Pulmonary artery endothelial cell (primary cell): ENCODE data around the gene ERVV-1. TPM values are rescaled to one million over a fixed set of nuclear protein-coding genes. Genes with fewer than 3 reads are reported as not detected.
A peak's percentile ranks its signal among the peaks of the same experiment; 100 is the strongest.
"Not testable (repeated sequence)": the region's sequence is repeated elsewhere in the genome, so short reads cannot be mapped to it uniquely, and the experiment has no call there.

Source experiments
- DNase-seq: peaks from one replicate; pipeline ENCODE4 v3.0.0-alpha.2; 2011; ENCODE audit warnings: low read depth, low spot score
- total RNA-seq: library from RNA; depleted of rRNA; stranded (reverse); fragments of >200 nt; gene quantifications from 2 replicates; pipeline ENCODE4 v1.2.3, GENCODE V29; 2014

Gene ERVV-1
- total RNA-seq, 1 donor from 2014 or later, result not detected

DNA sequence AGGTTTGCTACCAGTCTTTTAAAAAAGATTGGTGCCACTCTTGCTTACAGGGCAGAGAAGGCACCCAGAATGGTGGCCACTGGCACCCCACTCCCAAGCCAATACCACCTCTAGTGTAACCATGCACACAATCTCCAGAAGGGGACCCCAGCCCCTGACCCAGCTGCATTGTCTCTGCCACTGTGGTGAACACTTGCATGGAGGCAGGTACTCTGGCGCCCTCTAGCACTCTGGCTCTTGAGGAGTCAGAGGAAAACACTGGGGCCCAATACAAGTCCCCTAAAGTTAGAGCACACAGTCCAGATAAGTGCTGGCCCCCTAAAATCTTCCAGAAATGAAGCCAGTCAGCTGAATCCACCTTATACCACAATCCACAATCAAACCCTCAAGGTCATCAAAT lies 6.0 kb downstream of the ERVV-1 start:
- DNase-seq, result no peak

DNA sequence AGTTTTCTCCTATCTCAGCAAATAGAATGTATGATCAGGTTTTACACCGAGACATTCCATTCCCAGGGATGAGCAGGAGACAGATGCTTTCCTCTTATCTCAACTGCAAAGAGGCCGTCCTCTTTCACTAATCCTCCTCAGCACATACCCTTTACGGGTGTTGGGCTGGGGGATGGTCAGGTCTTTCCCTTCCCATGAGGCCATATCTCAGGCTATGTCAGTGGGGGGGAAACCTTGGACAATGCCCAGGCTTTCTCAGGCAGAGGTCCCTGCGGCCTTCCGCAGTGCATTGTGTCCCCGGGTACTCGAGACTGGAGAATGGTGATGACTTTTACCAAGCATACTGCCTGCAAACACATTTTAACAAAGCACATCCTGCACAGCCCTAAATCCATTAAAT lies 14.6 kb downstream of the ERVV-1 start:
- not testable (repeated sequence) for DNase-seq

DNA sequence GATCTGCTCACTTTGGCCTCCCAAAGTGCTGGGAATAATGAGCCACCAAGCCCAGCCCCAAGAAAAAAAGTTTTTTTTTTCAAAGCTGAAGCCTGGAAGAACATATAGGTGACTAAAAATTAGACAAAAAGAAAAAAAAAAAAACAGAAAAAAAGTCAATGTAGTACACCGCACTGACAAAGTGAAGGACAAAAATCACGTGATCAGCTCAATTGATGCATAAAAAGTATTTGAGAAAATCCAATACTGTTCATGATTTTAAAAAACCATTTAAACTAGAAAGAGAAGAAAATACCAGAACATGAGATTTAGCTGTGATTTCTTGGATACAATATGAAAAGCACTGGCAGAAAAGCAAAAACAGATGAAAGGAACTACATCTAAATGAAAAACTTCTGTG lies 20.3 kb downstream of the ERVV-1 start:
- no peak for DNase-seq

DNA sequence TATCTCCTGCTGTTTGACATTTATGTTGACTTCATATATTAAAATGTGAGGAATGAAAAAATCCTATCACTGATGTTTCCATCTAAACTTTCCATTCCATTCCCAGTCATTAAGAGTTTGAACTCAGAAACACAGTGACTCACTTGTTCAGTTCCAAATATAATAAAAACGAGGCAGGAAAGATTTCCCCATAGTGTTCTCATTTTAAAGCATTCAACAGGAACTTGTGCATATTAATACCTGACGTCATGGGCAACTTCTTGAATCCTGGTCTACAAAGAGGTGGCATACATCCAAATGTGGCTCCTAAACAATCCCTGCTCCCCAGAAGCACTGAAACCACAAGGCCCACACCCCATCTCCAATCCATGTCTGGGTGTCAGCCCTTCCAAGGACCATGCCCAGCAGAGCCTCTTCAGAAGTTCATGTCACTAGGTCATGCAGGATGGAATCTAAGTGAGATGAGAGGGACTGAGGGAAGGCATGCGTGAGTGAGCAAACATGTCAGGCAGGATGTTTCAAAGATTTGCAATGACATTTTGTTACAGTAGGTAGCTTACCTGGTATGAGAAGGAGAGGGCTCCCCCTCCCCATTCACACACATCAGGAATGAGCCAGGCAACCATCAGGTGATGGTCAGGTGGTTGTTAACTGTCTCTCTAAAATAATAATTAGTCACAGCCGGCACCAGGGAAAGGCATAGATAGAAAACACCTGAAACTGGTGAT lies 21.4 kb downstream of the ERVV-1 start:
- DNase-seq, result no peak

DNA sequence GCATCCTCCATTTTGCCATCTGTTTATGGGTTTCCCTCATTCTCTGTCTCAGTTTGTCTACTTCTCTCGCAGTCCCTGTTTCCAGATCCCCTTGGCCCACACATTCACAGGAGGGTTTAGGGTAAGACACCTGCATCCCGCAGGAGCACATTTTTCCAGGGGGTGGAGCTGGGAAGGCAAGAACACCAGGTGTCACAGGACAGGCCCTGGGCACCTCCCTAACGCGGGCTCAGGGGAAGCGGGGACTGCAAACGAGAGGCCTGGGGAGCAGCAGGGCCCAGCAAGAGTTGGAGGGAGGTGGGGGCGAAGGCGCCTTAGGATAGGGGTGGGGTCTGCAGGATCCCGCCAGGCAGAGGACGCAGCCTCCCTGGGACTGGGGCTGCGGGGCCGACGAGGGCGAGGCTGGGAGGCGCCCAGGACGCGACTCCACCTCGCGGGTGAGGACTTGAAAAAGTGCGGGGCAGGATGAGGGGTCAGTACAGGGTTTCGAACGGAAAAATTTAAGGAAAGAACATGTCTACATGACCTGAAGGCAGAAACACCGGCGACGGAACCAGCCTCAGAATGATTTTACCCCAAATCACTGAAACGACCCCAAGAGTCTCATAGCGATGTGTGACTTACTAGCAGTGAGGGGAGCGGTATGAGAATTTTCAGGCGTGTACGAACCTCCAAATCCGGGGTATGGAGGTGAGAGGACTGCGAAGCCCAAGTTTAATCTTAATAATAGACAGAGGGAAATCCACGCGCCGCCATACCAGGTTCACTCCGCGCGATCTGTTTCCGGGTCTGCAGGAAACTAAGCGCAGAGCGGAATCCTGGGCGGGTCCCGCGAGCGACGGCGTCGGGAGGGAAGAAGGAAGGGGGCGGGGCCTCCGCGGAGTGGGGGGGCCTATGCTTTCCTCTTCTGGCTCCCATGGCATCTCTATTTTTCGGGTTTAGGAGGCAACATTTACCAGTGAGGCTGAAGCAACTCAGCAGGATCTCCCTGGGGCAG lies 23.7 kb downstream of the ERVV-1 start:
- peak; percentile 20 for DNase-seq

DNA sequence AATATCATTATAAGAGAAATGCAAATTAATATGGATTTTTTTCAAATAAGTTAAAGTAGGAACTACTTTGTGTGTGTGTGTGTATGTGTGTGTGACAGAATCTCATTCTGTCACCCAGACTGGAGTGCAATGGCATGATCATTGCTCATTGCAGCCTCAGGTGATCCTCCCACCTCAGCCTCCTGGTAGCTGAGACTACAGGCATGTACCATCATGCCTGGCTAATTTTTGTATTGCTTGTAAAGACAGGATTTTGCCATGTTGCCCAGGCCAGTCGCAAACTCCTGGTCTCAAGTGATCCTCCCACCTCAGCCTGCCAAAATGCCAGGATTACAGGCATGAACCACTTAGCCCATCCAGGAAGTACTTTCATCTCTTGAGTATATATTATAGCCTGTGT lies 27.6 kb downstream of the ERVV-1 start:
- no peak for DNase-seq

DNA sequence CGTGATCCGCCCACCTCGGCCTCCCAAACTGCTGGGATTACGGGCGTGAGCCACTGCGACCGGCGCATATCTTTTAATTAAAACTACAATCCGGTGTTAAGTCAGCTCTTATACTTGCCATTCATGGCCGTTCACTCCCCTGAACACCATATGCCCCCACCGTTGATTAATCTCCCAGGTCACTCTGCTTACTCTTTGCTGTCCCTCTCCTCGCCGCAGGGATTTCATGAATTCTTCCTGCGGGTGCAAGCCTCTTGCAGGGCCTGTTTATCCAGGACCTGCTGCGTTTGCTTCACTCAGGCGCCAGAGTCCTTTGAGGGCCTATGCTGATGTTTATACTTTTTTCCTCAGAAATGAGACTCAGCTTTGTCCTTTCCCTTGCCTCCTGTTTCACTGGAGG lies 31.8 kb downstream of the ERVV-1 start:
- DNase-seq, result no peak

DNA sequence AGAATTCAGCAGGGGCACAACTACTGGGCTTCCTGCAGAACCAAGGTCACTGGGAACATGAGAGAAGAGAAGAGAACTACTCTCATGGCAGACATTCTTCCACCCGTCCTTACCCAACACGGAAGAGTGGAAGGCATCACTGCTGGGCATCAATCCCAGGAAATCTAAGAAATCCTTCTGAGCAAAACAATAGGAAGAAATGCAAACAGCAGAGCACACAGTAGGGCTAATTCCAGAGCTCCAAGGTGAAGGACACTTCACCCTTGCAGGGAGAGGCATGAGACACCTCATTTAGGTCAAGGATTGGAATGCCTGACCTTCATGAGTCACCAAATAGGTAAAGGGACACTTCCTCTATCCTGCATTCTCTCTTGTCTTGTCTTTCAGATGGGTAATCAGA lies 33.7 kb downstream of the ERVV-1 start:
- no peak for DNase-seq

DNA sequence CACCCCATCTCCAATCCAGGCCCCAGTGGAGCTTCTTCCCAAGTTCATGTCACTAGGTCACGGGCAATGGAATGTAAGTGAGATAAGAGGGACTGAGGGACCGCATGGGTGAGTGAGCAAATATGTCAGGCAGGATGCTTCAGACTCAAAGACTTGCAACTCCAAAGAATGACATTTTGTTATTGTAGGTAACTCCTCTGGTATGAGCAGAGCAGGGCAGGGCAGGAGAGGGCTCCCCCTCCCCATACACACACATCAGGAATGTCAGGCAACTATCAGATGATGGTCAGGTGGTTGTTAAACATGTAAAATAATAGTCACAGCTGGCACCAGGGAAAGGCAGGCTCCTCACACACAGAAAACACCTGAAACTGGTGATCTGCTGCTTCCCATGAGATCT lies 41.4 kb downstream of the ERVV-1 start:
- no peak for DNase-seq

DNA sequence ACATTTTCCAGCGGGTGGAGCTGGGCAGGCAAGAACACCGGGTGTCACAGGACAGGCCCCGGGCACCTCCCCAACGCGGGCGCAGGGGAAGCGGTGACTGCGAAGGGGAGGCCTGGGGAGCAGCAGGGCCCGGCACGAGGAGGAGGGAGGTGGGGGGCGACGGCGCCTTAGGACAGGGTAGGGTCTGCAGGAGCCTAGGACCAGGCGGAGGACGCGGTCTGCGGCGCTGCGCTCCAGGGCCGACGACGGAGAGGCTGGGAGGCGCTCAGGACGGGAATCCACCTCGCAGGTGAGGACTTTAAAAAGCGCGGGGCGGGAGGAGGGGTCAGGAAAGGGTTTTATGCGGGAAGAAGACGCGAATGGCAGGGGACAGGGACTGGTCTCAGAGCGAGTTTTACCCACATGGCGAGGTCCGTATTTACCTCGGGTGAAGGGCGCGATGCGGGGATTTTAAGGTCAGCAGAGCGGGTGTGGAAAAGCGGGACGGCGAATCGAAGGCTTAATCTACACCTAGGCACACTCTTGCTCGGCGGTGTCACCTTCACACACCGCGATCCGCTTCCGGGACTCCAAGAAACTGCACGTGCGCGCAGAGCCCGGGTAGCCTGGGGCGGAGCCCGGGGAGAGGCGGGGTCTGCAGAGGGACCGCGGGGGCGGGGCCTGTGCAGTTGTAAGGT lies 44.3 kb downstream of the ERVV-1 start:
- no peak for DNase-seq

Other genes starting within 250 kb of the ERVV-1 start
- 3.7 and 6.3 TPM in 2 replicates for gene ZNF600, start 227.1 kb upstream of the ERVV-1 start, total RNA-seq
- gene ZNF28, start 192.3 kb upstream of the ERVV-1 start, total RNA-seq, result 16.9 and 28.0 TPM in 2 replicates
- gene ZNF468, start 156.3 kb upstream of the ERVV-1 start, total RNA-seq, result 19.8 and 39.5 TPM in 2 replicates
- gene ZNF320, start 116.3 kb upstream of the ERVV-1 start, total RNA-seq, result 7.5 and 9.1 TPM in 2 replicates
- gene ZNF888, start 90.5 kb upstream of the ERVV-1 start, total RNA-seq, result 5.1 and 9.1 TPM in 2 replicates
- gene ZNF816, start 51.0 kb upstream of the ERVV-1 start, total RNA-seq, result 6.2 and 11.6 TPM in 2 replicates
- gene ERVV-2, start 30.8 kb downstream of the ERVV-1 start, total RNA-seq, result not detected in 2 replicates
- gene ZNF160, start 89.5 kb downstream of the ERVV-1 start, total RNA-seq, result 15.1 and 21.7 TPM in 2 replicates
- 0.86 and 4.9 TPM in 2 replicates for gene ZNF415, start 119.0 kb downstream of the ERVV-1 start, total RNA-seq
- 4.8 and 9.4 TPM in 2 replicates for gene ZNF347, start 145.1 kb downstream of the ERVV-1 start, total RNA-seq
- 2.4 and 3.3 TPM in 2 replicates for gene ZNF665, start 179.4 kb downstream of the ERVV-1 start, total RNA-seq
- gene ZNF677, start 241.0 kb downstream of the ERVV-1 start, total RNA-seq, result 17.2 and 17.8 TPM in 2 replicates
- not detected in 2 replicates for gene VN1R2, start 244.4 kb downstream of the ERVV-1 start, total RNA-seq